NCI-H82 treated with DMSO at 0.1 percent for 48 hours (cell line): ENCODE results near the gene TMC7.
A peak's percentile ranks its signal among the peaks of the same experiment; 100 is the strongest.

ENCODE experiments used
- DNase-seq: peaks from one replicate; lab custom pipeline; 2025; ENCODE audit not compliant: unreplicated experiment; lab: John Stamatoyannopoulos, UW

The TMC7 gene

GRCh38 chr16:19086322-19087199 lies 102.8 kb downstream of the TMC7 start:
- DNase-seq = peak; percentile 40

- DNase-seq = no peak
Measured at GRCh38 chr16:19088341-19088916, 104.7 kb downstream of the TMC7 start.

GRCh38 chr16:19089410-19089955 lies 105.7 kb downstream of the TMC7 start:
- no peak for DNase-seq

GRCh38 chr16:19090916-19091315 lies 107.2 kb downstream of the TMC7 start:
- DNase-seq = no peak

- no peak for DNase-seq
Measured at GRCh38 chr16:19092653-19093410, 109.1 kb downstream of the TMC7 start.

- DNase-seq = no peak
Measured at GRCh38 chr16:19093631-19094541, 110.2 kb downstream of the TMC7 start.

GRCh38 chr16:19094542-19095365 lies 111.0 kb downstream of the TMC7 start:
- DNase-seq = no peak

- DNase-seq = no peak
Measured at GRCh38 chr16:19095654-19096053, 111.9 kb downstream of the TMC7 start.

- no peak for DNase-seq
Measured at GRCh38 chr16:19098173-19098572, 114.4 kb downstream of the TMC7 start.

GRCh38 chr16:19102187-19102872 lies 118.6 kb downstream of the TMC7 start:
- no peak for DNase-seq

- DNase-seq = no peak
Measured at GRCh38 chr16:19104607-19105006, 120.9 kb downstream of the TMC7 start.

GRCh38 chr16:19105131-19105530 lies 121.4 kb downstream of the TMC7 start:
- DNase-seq = no peak

- DNase-seq = no peak
Measured at GRCh38 chr16:19105891-19106624, 122.3 kb downstream of the TMC7 start.

- no peak for DNase-seq
Measured at GRCh38 chr16:19106625-19107020, 122.9 kb downstream of the TMC7 start.

GRCh38 chr16:19108409-19109287 lies 124.9 kb downstream of the TMC7 start:
- no peak for DNase-seq

GRCh38 chr16:19109288-19109664 lies 125.5 kb downstream of the TMC7 start:
- no peak for DNase-seq

GRCh38 chr16:19110537-19111360 lies 127.0 kb downstream of the TMC7 start:
- no peak for DNase-seq
